PC-9 (cell line): ENCODE measurements around the gene MUC5AC.

Experiments used
- CTCF ChIP-seq: fragments of 200-600 bp; sonication (generic); conservative IDR thresholded peaks from 2 replicates; pipeline ENCODE4 v1.6.1; 2017; ENCODE audit warnings: mixed run types, antibody characterized with exemption, mild to moderate bottlenecking, moderate library complexity
- EZH2 ChIP-seq: fragments of 200-600 bp; sonication (generic); IDR thresholded peaks from 2 replicates; pipeline ENCODE4 v1.8.0; 2017; ENCODE audit warnings: antibody characterized with exemption, low read depth

DNA sequence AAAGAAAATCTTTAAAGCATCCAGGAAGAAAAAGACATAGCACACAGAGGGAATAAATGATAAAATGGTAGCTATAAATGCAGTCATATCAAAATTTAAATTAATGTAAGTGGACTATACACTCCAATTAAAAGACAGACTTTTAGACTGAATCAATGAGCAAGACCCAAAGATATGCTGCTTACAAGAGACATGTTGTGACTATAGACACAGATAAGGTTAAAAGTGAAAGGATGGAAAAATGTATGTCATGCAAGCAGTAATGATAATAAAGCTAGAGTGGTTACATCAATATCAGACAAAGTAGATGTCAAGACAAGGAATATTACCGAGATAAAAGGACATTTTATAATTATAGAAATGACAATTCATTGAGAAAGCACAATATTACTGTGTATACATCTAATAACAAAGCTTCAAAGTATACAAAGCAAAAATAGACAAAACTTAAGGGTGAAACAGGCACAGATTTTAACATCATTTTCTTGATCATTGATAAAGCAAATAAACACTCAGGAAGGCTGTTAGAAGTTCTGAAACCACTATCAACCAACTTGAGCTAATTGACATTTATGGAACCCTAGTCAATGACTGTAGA is 22.8 kb upstream of the MUC5AC start:
- TF ChIP-seq CTCF, result no peak
- no peak for TF ChIP-seq EZH2
